Stimulated activated CD4-positive, alpha-beta T cell treated with anti-CD3 and anti-CD28 coated beads, Interleukin-1b, Interleukin-23, amount 100 ng/mL, for 48 hours (primary cell): ENCODE data around the gene LCMT1.

Experiments
- DNase-seq: peaks from one replicate; pipeline ENCODE4 v3.0.0-alpha.2; 2020

Gene LCMT1

DNA sequence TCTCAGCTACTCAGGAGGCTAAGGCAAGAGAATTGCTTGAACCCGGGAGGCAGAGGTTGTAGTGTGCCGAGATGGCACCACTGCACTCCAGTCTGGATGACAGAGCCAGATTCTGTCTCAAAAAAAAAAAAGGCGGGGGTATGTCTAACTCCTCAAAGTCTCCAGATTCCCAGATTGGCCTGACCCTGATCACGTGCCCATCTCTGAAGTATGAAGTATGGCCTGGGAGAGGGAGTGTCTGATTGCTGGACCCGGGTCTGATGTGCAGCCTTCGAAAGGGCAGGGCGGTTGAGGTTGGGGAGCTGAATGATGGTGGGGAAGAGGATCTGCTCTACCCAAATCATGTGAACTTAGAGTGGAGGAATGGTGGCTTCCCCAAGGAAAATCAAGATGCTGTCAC lies 87.9 kb downstream of the LCMT1 start:
- DNase-seq = no peak

DNA sequence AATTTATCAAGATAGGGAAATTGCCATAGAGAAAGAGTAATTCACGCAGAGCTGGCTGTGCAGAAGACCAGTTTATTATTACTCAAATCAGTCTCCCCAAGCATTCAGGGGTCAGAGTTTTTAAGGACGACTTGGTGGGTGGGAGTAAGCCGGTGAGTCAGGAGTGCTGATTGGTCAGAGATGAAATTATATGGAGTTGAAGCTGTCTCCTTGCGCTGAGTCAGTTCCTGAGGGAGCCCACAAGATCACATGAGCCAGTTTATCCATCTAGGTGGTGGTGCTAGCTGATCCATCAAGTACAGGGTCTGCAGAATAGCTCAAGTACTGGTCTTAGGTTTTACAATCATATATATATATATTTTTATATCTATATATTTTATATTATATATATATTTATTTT lies 99.2 kb downstream of the LCMT1 start:
- peak; percentile 13 for DNase-seq

GRCh38 chr16:25212636-25213035 lies 101.1 kb downstream of the LCMT1 start:
- no peak for DNase-seq

GRCh38 chr16:25213709-25214397 lies 102.3 kb downstream of the LCMT1 start:
- no peak for DNase-seq

DNA sequence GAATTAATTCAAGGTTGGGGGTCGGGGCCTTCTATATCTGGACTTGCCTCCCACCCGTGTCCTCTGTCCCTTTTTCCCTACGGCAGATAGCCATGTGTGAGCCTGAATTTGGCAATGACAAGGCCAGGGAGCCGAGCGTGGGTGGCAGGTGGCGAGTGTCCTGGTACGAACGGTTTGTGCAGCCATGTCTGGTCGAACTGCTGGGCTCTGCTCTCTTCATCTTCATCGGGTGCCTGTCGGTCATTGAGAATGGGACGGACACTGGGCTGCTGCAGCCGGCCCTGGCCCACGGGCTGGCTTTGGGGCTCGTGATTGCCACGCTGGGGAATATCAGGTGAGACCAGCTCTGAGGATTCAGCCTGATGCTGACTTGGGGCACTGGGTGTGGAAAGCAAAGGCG lies 105.6 kb downstream of the LCMT1 start:
- no peak for DNase-seq

GRCh38 chr16:25217921-25218320 lies 106.4 kb downstream of the LCMT1 start:
- DNase-seq = no peak

- no peak for DNase-seq
Measured at GRCh38 chr16:25219070-25219737, 107.7 kb downstream of the LCMT1 start.

GRCh38 chr16:25222959-25223358 lies 111.4 kb downstream of the LCMT1 start:
- no peak for DNase-seq

GRCh38 chr16:25223964-25224363 lies 112.4 kb downstream of the LCMT1 start:
- DNase-seq = no peak

DNA sequence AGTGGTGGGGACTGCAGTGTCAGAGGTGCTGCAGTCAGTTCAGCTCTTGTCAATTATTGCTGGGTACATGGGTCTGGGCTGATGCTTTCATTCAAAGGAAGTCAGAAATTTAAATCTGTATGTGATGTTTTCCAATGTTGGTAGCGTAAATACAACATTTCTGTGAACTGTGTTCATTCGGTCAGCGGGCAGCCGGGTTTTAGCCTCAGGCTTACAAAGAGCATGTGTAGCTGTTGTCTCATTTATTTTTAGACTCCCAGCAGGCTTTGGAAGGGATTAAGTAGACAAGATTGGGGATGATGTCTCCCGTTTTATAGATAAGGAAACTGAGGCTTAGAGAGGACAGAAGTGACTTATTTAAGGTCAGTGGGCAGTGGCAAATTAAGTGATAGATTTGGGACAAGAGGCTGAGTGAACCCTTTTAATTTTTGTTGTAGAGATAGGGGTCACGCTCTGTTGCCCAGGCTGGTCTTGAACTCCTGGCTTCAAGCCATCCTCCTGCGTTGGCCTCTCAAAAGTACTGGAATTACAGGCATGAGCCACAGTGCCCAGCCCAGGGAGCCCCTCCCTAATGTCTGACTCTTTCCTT lies 113.3 kb downstream of the LCMT1 start:
- no peak for DNase-seq
